Measurements from ENCODE around the gene ZFP3.

DNA sequence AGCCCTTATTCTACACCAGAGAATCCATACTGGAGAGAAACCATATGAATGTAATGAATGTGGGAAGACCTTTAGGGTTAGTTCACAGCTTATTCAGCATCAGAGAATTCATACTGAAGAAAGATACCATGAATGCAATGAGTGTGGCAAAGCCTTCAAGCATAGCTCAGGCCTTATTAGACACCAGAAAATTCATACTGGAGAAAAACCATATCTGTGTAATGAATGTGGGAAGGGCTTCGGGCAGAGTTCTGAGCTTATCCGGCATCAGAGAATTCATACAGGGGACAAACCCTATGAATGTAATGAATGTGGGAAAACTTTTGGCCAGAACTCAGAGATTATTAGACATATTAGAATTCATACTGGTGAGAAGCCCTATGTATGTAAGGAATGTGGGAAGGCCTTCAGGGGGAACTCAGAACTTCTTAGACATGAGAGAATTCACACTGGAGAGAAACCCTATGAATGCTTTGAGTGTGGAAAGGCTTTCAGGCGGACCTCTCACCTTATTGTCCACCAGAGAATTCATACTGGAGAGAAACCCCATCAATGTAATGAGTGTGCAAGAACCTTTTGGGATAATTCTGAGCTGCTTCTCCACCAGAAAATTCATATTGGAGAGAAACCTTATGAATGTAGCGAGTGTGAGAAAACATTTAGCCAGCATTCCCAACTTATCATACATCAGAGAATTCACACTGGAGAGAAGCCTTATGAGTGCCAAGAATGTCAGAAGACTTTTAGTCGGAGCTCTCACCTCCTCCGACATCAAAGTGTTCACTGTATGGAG, 14.1 kb downstream of the ZFP3 start:
- TF ChIP-seq, protein P1, sequence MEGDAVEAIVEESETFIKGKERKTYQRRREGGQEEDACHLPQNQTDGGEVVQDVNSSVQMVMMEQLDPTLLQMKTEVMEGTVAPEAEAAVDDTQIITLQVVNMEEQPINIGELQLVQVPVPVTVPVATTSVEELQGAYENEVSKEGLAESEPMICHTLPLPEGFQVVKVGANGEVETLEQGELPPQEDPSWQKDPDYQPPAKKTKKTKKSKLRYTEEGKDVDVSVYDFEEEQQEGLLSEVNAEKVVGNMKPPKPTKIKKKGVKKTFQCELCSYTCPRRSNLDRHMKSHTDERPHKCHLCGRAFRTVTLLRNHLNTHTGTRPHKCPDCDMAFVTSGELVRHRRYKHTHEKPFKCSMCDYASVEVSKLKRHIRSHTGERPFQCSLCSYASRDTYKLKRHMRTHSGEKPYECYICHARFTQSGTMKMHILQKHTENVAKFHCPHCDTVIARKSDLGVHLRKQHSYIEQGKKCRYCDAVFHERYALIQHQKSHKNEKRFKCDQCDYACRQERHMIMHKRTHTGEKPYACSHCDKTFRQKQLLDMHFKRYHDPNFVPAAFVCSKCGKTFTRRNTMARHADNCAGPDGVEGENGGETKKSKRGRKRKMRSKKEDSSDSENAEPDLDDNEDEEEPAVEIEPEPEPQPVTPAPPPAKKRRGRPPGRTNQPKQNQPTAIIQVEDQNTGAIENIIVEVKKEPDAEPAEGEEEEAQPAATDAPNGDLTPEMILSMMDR (IDR thresholded peaks at IDR 0.05): no peak
- no peak for TF ChIP-seq POLR2A (IDR thresholded peaks at IDR 0.05)
- TF ChIP-seq EP300 (IDR thresholded peaks at IDR 0.05): no peak
- TF ChIP-seq POLR2AphosphoS5 (IDR thresholded peaks at IDR 0.05): no peak

Data from stomach (tissue), 4 donors.